ENCODE measurements around the gene CNKSR3. TPM values are rescaled to one million over a fixed set of nuclear protein-coding genes. Genes with fewer than 3 reads are reported as not detected.

The CNKSR3 gene
- total RNA-seq, 1 experiment from 2014 or later = 10.3 TPM

DNA sequence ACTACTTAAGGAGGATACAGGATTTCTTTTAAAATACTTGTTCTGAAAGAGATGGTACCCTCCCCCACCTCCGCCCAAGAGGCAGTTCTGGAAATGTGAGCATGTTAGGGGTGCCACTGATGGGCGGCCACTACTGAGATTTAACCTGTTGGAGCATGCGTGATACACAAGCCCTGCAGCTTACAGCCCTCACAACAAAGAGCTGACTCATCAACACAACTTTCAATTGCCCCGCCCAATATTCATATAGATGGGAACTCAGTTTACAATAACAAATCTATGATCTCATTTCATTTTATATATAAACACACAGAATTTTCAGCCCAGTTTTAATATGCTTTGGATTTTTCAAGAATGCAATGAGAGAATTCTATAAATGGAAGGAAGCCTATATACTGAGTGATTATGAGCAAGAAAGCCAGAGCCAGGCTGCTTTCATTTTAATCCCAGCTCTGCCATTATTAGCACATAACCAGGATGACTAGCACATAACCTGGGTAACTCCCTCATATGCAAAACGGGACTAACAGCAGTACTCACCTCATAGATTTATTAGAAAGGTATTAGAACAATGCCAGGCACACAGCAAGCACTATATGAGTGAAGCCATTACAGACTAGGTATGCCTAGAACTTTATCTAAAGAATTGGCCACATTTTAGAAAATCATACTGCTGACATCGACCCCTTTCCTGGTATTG is 108.3 kb downstream of the CNKSR3 start:
- Histone ChIP-seq H3K36me3 (ENCODE audit: insufficient read depth, low read length, poor library complexity, severe bottlenecking) (peaks cover 3% of the 10 kb centered on the region), H3K4me1 (ENCODE audit: insufficient read depth, low read length, poor library complexity, severe bottlenecking) (peaks cover 10% of the 10 kb centered on the region), H3K27me3 (replicated peaks; ENCODE audit: insufficient read depth, low read depth, low read length, poor library complexity) (no peaks in the 10 kb centered on the region), H3K4me3 (ENCODE audit: low read depth, low read length, poor library complexity, severe bottlenecking) (no peak overlapping the region), H3K27ac (ENCODE audit: low read depth, low read length, poor library complexity, severe bottlenecking) (no peak overlapping the region), H3K9me3 (ENCODE audit: low read depth, low read length, poor library complexity, severe bottlenecking) (no peaks in the 10 kb centered on the region)
- TF ChIP-seq, protein P1, sequence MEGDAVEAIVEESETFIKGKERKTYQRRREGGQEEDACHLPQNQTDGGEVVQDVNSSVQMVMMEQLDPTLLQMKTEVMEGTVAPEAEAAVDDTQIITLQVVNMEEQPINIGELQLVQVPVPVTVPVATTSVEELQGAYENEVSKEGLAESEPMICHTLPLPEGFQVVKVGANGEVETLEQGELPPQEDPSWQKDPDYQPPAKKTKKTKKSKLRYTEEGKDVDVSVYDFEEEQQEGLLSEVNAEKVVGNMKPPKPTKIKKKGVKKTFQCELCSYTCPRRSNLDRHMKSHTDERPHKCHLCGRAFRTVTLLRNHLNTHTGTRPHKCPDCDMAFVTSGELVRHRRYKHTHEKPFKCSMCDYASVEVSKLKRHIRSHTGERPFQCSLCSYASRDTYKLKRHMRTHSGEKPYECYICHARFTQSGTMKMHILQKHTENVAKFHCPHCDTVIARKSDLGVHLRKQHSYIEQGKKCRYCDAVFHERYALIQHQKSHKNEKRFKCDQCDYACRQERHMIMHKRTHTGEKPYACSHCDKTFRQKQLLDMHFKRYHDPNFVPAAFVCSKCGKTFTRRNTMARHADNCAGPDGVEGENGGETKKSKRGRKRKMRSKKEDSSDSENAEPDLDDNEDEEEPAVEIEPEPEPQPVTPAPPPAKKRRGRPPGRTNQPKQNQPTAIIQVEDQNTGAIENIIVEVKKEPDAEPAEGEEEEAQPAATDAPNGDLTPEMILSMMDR (conservative IDR thresholded peaks at IDR 0.05; ENCODE audit: low read depth, low read length) = no peak
- no peak for TF ChIP-seq EZH2 (IDR thresholded peaks at IDR 0.05; ENCODE audit: borderline replicate concordance, low read depth, low read length, poor library complexity, severe bottlenecking)
- BruUV-seq (replicated peaks) = no TSS peak
- DNase-seq (ENCODE audit: low spot score) = no peak
- intact Hi-C loops (cut with micrococcal nuclease; ENCODE audit: unreplicated experiment) = loop anchor here (10.0 kb wide), 1 partner anchor 247 kb away; no protein-coding TSS in a partner anchor
- ChIA-PET CTCF (no interaction called here), POLR2A (ENCODE audit: low non-redundant PET) (no interaction called here)

DNA sequence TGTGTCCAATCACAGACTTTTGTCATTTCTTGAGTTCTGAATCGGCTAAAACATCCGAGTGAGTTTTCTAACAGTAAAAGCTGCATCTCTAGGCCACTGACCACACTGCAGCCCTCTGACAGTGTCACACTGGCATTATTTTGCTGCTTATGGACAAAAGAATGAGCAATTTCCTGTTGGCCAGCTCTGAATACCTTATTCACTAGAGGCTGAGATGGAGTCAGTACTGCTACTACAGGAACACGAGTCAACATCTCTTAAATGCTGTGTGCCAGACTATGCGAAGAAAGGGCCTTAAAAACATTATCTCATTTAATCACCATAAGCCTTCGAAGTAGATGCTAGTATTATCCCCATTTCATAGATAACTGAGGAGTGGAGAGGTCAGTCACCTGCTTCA is 111.4 kb downstream of the CNKSR3 start:
- H3K9me3 ChIP-seq (ENCODE audit: low read depth, low read length, poor library complexity, severe bottlenecking) = no peaks in the 10 kb centered on the region
- DNase-seq (ENCODE audit: low spot score) = no peak
- intact Hi-C loops (cut with micrococcal nuclease; ENCODE audit: unreplicated experiment) = no loop called here
- POLR2A ChIA-PET (ENCODE audit: low non-redundant PET) = no interaction called here
- CTCF ChIA-PET = no interaction called here
- TF ChIP-seq EZH2 (IDR thresholded peaks at IDR 0.05; ENCODE audit: borderline replicate concordance, low read depth, low read length, poor library complexity, severe bottlenecking) = no peak
- TF ChIP-seq, protein P1 (conservative IDR thresholded peaks at IDR 0.05; ENCODE audit: low read depth, low read length) = no peak
- H3K27me3 ChIP-seq (replicated peaks; ENCODE audit: insufficient read depth, low read depth, low read length, poor library complexity) = no peaks in the 10 kb centered on the region
- H3K4me3 ChIP-seq (ENCODE audit: low read depth, low read length, poor library complexity, severe bottlenecking) = no peak overlapping the region
- H3K36me3 ChIP-seq (ENCODE audit: insufficient read depth, low read length, poor library complexity, severe bottlenecking) = peaks cover 3% of the 10 kb centered on the region
- peaks cover 9% of the 10 kb centered on the region for H3K4me1 ChIP-seq (ENCODE audit: insufficient read depth, low read length, poor library complexity, severe bottlenecking)
- no peak overlapping the region for H3K27ac ChIP-seq (ENCODE audit: low read depth, low read length, poor library complexity, severe bottlenecking)
- no TSS peak for BruUV-seq (replicated peaks)

DNA sequence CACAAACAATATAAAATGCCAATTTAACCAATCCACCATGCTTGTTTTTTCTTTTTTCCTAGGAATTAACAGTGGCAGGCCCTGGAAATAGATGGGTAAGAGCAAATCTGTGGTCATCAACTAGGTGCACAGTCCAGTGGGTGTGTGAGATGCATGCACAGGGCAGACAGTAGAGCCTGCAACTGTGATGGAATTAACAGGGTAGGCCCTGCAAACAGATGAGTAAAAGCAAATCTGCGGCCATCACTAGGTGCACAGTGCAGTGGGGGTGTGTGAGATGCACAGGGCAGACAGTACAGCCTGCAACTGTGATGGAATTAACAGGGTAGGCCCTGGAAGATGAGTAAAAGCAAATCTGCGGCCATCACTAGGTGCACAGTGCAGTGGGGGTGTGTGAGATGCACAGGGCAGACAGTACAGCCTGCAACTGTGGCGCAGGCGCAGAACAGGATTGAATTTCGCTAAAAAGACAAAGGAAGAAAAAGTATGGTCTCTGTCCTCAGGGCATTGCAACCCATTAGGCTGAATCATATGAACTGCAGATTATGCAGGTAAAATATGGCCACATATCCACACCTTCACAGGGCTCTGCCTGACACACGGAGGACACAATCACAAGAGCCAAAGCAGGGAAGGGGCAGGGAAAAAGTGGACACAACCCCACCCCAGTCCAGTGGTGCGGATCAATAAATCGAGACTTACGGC is 112.8 kb downstream of the CNKSR3 start:
- no peak for DNase-seq (ENCODE audit: low spot score)
- BruUV-seq (replicated peaks) = no TSS peak
- Histone ChIP-seq H3K4me1 (ENCODE audit: insufficient read depth, low read length, poor library complexity, severe bottlenecking) (no peaks in the 10 kb centered on the region), H3K27ac (ENCODE audit: low read depth, low read length, poor library complexity, severe bottlenecking) (no peak overlapping the region), H3K36me3 (ENCODE audit: insufficient read depth, low read length, poor library complexity, severe bottlenecking) (peaks cover 3% of the 10 kb centered on the region), H3K27me3 (replicated peaks; ENCODE audit: insufficient read depth, low read depth, low read length, poor library complexity) (no peaks in the 10 kb centered on the region), H3K9me3 (ENCODE audit: low read depth, low read length, poor library complexity, severe bottlenecking) (no peaks in the 10 kb centered on the region), H3K4me3 (ENCODE audit: low read depth, low read length, poor library complexity, severe bottlenecking) (no peak overlapping the region)
- intact Hi-C loops (cut with micrococcal nuclease; ENCODE audit: unreplicated experiment) = no loop called here
- TF ChIP-seq, protein P1 (conservative IDR thresholded peaks at IDR 0.05; ENCODE audit: low read depth, low read length) = no peak
- no peak for TF ChIP-seq EZH2 (IDR thresholded peaks at IDR 0.05; ENCODE audit: borderline replicate concordance, low read depth, low read length, poor library complexity, severe bottlenecking)
- ChIA-PET POLR2A (ENCODE audit: low non-redundant PET) (no interaction called here), CTCF (no interaction called here)
